MM.1S (cell line): ENCODE measurements around the gene KIRREL1.

ENCODE experiments used
- DNase-seq: peaks from one replicate; pipeline ENCODE4 v3.0.0-alpha.2; 2015
- H2AFZ ChIP-seq: fragments of 300-600 bp; sonication (generic); 2 replicates; pipeline ENCODE4 v1.6.0; 2016; ENCODE audit warnings: antibody characterized with exemption, low read length
- H3F3A ChIP-seq: fragments of 300-600 bp; sonication (generic); 2 replicates; pipeline ENCODE4 v1.6.1; 2016; ENCODE audit warnings: mild to moderate bottlenecking, antibody characterized with exemption, low read length, moderate library complexity, mixed read lengths; ENCODE audit not compliant: insufficient read depth
- H3K27ac ChIP-seq: fragments of 300-600 bp; sonication (generic); 2 replicates; pipeline ENCODE4 v1.5.1; 2016; ENCODE audit warnings: mild to moderate bottlenecking, low read length
- H3K27me3 ChIP-seq: fragments of 300-600 bp; sonication (generic); replicated peaks from 2 replicates; pipeline ENCODE4 v1.6.0; 2016; ENCODE audit warnings: low read length; ENCODE audit not compliant: insufficient read depth
- H3K36me3 ChIP-seq: fragments of 300-600 bp; sonication (generic); replicated peaks from 2 replicates; pipeline ENCODE4 v1.6.1; 2016; ENCODE audit warnings: mild to moderate bottlenecking, low read length, mixed read lengths; ENCODE audit not compliant: insufficient read depth
- H3K4me1 ChIP-seq: fragments of 300-600 bp; sonication (generic); 2 replicates; pipeline ENCODE4 v1.6.1; 2016; ENCODE audit warnings: low read length, mixed read lengths
- H3K4me2 ChIP-seq: fragments of 300-600 bp; sonication (generic); 2 replicates; pipeline ENCODE4 v1.6.0; 2016; ENCODE audit warnings: low read depth, low read length
- H3K4me3 ChIP-seq: fragments of 300-600 bp; sonication (generic); 2 replicates; pipeline ENCODE4 v1.5.1; 2016; ENCODE audit warnings: low read length, mixed read lengths
- H3K79me2 ChIP-seq: fragments of 300-600 bp; sonication (generic); 2 replicates; pipeline ENCODE4 v1.6.1; 2016; ENCODE audit warnings: mixed run types, low read length, mixed read lengths
- H3K9ac ChIP-seq: fragments of 300-600 bp; sonication (generic); 2 replicates; pipeline ENCODE4 v1.6.1; 2016; ENCODE audit warnings: low read length, mixed read lengths
- H3K9me2 ChIP-seq: fragments of 300-600 bp; sonication (generic); replicated peaks from 2 replicates; pipeline ENCODE4 v1.6.1; 2016; ENCODE audit warnings: mild to moderate bottlenecking, low read length, mixed read lengths; ENCODE audit not compliant: insufficient read depth
- H3K9me3 ChIP-seq: fragments of 300-600 bp; sonication (generic); replicated peaks from 2 replicates; pipeline ENCODE4 v1.6.1; 2016; ENCODE audit warnings: mild to moderate bottlenecking, low read length, mixed read lengths; ENCODE audit not compliant: insufficient read depth
- H4K20me1 ChIP-seq: fragments of 300-600 bp; sonication (generic); 2 replicates; pipeline ENCODE4 v1.6.1; 2016; ENCODE audit warnings: mild to moderate bottlenecking, low read length, moderate library complexity, mixed read lengths; ENCODE audit not compliant: insufficient read depth
- EZH2 ChIP-seq: fragments of 300-600 bp; sonication (generic); optimal IDR thresholded peaks from 2 replicates; pipeline ENCODE3; 2017; ENCODE audit warnings: low read depth, mild to moderate bottlenecking, antibody characterized with exemption, low read length, mixed read lengths
- EZH2phosphoT487 ChIP-seq: fragments of 300-600 bp; sonication (generic); IDR thresholded peaks from 2 replicates; pipeline ENCODE4 v1.6.1; 2018; ENCODE audit warnings: antibody characterized with exemption, low read length
- TF ChIP-seq, protein P1 (sequence below): fragments of 300-600 bp; sonication (generic); IDR thresholded peaks from 2 replicates; pipeline ENCODE4 v1.5.1; 2016; ENCODE audit warnings: antibody characterized with exemption, low read length, mixed read lengths

The KIRREL1 gene

GRCh38 chr1:158007667-158008386, 14.4 kb downstream of the KIRREL1 start:
- no peaks in the 10 kb centered on the region for H4K20me1 ChIP-seq
- H3F3A ChIP-seq = no peaks in the 10 kb centered on the region
- no peaks in the 10 kb centered on the region for H3K9me2 ChIP-seq
- H2AFZ ChIP-seq = no peak overlapping the region
- no peaks in the 10 kb centered on the region for H3K36me3 ChIP-seq
- DNase-seq = no peak
- no peaks in the 10 kb centered on the region for H3K27me3 ChIP-seq
- no peaks in the 10 kb centered on the region for H3K79me2 ChIP-seq
- H3K4me1 ChIP-seq = no peaks in the 10 kb centered on the region
- H3K9me3 ChIP-seq = no peaks in the 10 kb centered on the region
- no peak overlapping the region for H3K4me3 ChIP-seq
- no peak overlapping the region for H3K27ac ChIP-seq
- H3K4me2 ChIP-seq = no peak overlapping the region
- TF ChIP-seq EZH2 = no peak
- TF ChIP-seq, protein P1, sequence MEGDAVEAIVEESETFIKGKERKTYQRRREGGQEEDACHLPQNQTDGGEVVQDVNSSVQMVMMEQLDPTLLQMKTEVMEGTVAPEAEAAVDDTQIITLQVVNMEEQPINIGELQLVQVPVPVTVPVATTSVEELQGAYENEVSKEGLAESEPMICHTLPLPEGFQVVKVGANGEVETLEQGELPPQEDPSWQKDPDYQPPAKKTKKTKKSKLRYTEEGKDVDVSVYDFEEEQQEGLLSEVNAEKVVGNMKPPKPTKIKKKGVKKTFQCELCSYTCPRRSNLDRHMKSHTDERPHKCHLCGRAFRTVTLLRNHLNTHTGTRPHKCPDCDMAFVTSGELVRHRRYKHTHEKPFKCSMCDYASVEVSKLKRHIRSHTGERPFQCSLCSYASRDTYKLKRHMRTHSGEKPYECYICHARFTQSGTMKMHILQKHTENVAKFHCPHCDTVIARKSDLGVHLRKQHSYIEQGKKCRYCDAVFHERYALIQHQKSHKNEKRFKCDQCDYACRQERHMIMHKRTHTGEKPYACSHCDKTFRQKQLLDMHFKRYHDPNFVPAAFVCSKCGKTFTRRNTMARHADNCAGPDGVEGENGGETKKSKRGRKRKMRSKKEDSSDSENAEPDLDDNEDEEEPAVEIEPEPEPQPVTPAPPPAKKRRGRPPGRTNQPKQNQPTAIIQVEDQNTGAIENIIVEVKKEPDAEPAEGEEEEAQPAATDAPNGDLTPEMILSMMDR = no peak
- TF ChIP-seq EZH2phosphoT487 = no peak
- no peak overlapping the region for H3K9ac ChIP-seq

- Histone ChIP-seq H3K27ac (no peak overlapping the region), H3K4me3 (no peak overlapping the region), H4K20me1 (no peaks in the 10 kb centered on the region), H3F3A (no peaks in the 10 kb centered on the region), H3K9ac (no peak overlapping the region), H3K9me3 (no peaks in the 10 kb centered on the region), H3K9me2 (no peaks in the 10 kb centered on the region), H3K36me3 (no peaks in the 10 kb centered on the region), H2AFZ (no peak overlapping the region), H3K27me3 (no peaks in the 10 kb centered on the region), H3K79me2 (no peaks in the 10 kb centered on the region), H3K4me1 (no peaks in the 10 kb centered on the region), H3K4me2 (no peak overlapping the region)
- DNase-seq = no peak
- TF ChIP-seq EZH2 (no peak), EZH2phosphoT487 (no peak)
- TF ChIP-seq, protein P1 = no peak
Observed at GRCh38 chr1:158008630-158009029, 15.2 kb downstream of the KIRREL1 start.

DNA sequence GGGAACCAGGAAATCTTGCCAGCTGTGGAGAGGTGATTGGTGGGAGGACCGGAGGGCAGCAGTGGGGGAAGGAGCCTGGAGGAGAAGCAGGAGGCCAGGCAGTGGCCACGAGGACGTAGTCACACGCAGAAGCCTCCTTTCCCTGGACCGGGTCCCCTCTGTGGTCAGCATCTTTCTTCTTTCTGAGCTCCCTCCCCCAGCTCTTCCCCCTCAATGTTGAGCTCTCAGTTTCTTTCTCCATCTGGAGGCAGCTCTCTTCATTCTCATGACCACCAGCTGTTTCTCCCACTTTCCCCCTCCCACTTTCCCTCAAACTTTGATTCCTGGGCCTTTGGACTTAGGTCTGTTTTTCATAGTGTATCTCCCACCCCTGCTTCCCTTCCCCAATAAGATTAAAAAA, 18.3 kb downstream of the KIRREL1 start:
- Histone ChIP-seq H3K79me2 (no peaks in the 10 kb centered on the region), H4K20me1 (no peaks in the 10 kb centered on the region), H3F3A (no peaks in the 10 kb centered on the region), H3K9ac (no peak overlapping the region), H3K27me3 (no peaks in the 10 kb centered on the region), H3K27ac (no peak overlapping the region), H3K4me1 (no peaks in the 10 kb centered on the region), H3K4me2 (no peak overlapping the region), H3K9me2 (no peaks in the 10 kb centered on the region), H2AFZ (no peak overlapping the region), H3K9me3 (no peaks in the 10 kb centered on the region), H3K4me3 (no peak overlapping the region), H3K36me3 (no peaks in the 10 kb centered on the region)
- DNase-seq = no peak
- TF ChIP-seq EZH2phosphoT487 (no peak), EZH2 (no peak)
- TF ChIP-seq, protein P1 = no peak
